Uterus (tissue), 2 donors: Measurements from ENCODE around the gene ADPRM.
"Not testable (repeated sequence)": the region's sequence is repeated elsewhere in the genome, so short reads cannot be mapped to it uniquely, and the experiment has no call there.

Experiments used
- POLR2A ChIP-seq, 2 donors: fragments of 450-650 bp; IDR thresholded peaks; one replicate each; pipeline ENCODE4 v1.6.1; 2016; ENCODE audit warnings: antibody characterized with exemption in 2 of 2, mild to moderate bottlenecking in 1 of 2, moderate library complexity in 1 of 2
- TF ChIP-seq, protein P1 (sequence below), 4 experiments: fragments of 200-600 bp in 2 of 4; fragments of 450-650 bp in 2 of 4; sonication (generic) in 2 of 4; IDR thresholded peaks; one replicate each; pipeline ENCODE4 v1.5.1; 2016 to 2019; ENCODE audit warnings: antibody characterized with exemption in 4 of 4, mild to moderate bottlenecking in 2 of 4, moderate library complexity in 1 of 4

DNA sequence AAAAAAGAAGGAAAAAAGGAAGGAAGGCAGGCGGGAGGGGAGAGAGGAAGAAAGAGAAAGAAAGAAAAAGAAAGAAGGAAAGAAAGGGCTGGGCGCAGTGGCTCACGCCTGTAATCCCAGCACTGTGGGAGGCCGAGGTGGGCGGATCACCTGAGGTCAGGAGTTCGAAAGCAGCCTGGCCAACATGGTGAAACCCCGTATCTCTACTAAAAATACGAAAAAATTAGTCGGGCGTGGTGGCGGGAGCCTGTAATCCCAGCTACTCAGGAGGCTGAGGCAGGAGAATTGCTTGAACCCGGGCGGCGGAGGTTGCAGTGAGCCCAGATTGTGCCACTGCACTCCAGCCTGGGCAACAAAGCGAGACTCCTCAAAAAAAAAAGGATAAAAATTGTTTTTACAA is 32.9 kb downstream of the ADPRM start:
- TF ChIP-seq, protein P1, sequence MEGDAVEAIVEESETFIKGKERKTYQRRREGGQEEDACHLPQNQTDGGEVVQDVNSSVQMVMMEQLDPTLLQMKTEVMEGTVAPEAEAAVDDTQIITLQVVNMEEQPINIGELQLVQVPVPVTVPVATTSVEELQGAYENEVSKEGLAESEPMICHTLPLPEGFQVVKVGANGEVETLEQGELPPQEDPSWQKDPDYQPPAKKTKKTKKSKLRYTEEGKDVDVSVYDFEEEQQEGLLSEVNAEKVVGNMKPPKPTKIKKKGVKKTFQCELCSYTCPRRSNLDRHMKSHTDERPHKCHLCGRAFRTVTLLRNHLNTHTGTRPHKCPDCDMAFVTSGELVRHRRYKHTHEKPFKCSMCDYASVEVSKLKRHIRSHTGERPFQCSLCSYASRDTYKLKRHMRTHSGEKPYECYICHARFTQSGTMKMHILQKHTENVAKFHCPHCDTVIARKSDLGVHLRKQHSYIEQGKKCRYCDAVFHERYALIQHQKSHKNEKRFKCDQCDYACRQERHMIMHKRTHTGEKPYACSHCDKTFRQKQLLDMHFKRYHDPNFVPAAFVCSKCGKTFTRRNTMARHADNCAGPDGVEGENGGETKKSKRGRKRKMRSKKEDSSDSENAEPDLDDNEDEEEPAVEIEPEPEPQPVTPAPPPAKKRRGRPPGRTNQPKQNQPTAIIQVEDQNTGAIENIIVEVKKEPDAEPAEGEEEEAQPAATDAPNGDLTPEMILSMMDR (IDR thresholded peaks at IDR 0.05): not testable (repeated sequence)
- TF ChIP-seq POLR2A (IDR thresholded peaks at IDR 0.05): not testable (repeated sequence)
